ENCODE measurements around the gene PIP4K2A. TPM values are rescaled to one million over a fixed set of nuclear protein-coding genes. Genes with fewer than 3 reads are reported as not detected.
A peak's percentile ranks its signal among the peaks of the same experiment; 100 is the strongest.

PIP4K2A gene
- total RNA-seq, 4 donors from 2014 or later = 6.8 to 34.7 (median 15.4) TPM

GRCh38 chr10:22617516-22617915, 96.9 kb downstream of the PIP4K2A start:
- H3K4me3 ChIP-seq = no peak overlapping the region
- no peaks in the 10 kb centered on the region for H3K27me3 ChIP-seq
- no peaks in the 10 kb centered on the region for H3K36me3 ChIP-seq
- H3K4me1 ChIP-seq = peaks cover 0 to 19% (median 12%) of the 10 kb centered on the region in 4 donors
- no peaks in the 10 kb centered on the region for H3K9me3 ChIP-seq
- peak overlapping the region in 3 of 4 donors; percentile 13 to 74 (median 29) for H3K27ac ChIP-seq
- DNase-seq = no peak
- no peak for TF ChIP-seq POLR2A (IDR thresholded peaks at IDR 0.05)

- no peaks in the 10 kb centered on the region for H3K27me3 ChIP-seq
- no peak overlapping the region for H3K4me3 ChIP-seq
- no peak for DNase-seq
- H3K4me1 ChIP-seq = peaks cover 0 to 19% (median 15%) of the 10 kb centered on the region in 4 donors
- no peak for TF ChIP-seq POLR2A (IDR thresholded peaks at IDR 0.05)
- TF ChIP-seq CTCF (IDR thresholded peaks at IDR 0.05) = no peak
- H3K9me3 ChIP-seq = no peaks in the 10 kb centered on the region
- H3K27ac ChIP-seq = peak overlapping the region in 3 of 4 donors; percentile 13 to 74 (median 29)
- no peaks in the 10 kb centered on the region for H3K36me3 ChIP-seq
These were observed 97.3 kb downstream of the PIP4K2A start for GRCh38 chr10:22617051-22617450.

GRCh38 chr10:22615819-22616499, 98.4 kb downstream of the PIP4K2A start:
- H3K36me3 ChIP-seq = no peaks in the 10 kb centered on the region
- no peak for TF ChIP-seq CTCF (IDR thresholded peaks at IDR 0.05)
- no peak for TF ChIP-seq POLR2A (IDR thresholded peaks at IDR 0.05)
- peak overlapping the region; percentile 59 to 74 (median 66) for H3K27ac ChIP-seq
- no peaks in the 10 kb centered on the region for H3K27me3 ChIP-seq
- DNase-seq = peak; percentile 68 to 86 (median 76)
- H3K4me3 ChIP-seq = peak overlapping the region; percentile 18 to 37 (median 30)
- no peaks in the 10 kb centered on the region for H3K9me3 ChIP-seq
- peaks cover 0 to 19% (median 15%) of the 10 kb centered on the region in 4 donors for H3K4me1 ChIP-seq

- Histone ChIP-seq H3K4me3 (no peak overlapping the region), H3K9me3 (no peaks in the 10 kb centered on the region), H3K27ac (peak overlapping the region; percentile 59 to 74 (median 66)), H3K4me1 (peaks cover 0 to 23% (median 16%) of the 10 kb centered on the region in 4 donors), H3K27me3 (no peaks in the 10 kb centered on the region), H3K36me3 (no peaks in the 10 kb centered on the region)
- TF ChIP-seq CTCF (IDR thresholded peaks at IDR 0.05) (no peak), POLR2A (IDR thresholded peaks at IDR 0.05) (no peak)
- no peak for DNase-seq
These were observed 99.3 kb downstream of the PIP4K2A start for GRCh38 chr10:22615101-22615500.

- Histone ChIP-seq H3K4me1 (peaks cover 0 to 23% (median 17%) of the 10 kb centered on the region in 4 donors), H3K27me3 (no peaks in the 10 kb centered on the region), H3K27ac (peak overlapping the region in 2 of 4 donors; percentile 62 to 74), H3K36me3 (no peaks in the 10 kb centered on the region), H3K9me3 (no peaks in the 10 kb centered on the region), H3K4me3 (no peak overlapping the region)
- TF ChIP-seq POLR2A (IDR thresholded peaks at IDR 0.05) (no peak), CTCF (IDR thresholded peaks at IDR 0.05) (no peak)
- DNase-seq = no peak
These were observed 101.4 kb downstream of the PIP4K2A start for GRCh38 chr10:22613011-22613410.

GRCh38 chr10:22612318-22612717, 102.1 kb downstream of the PIP4K2A start:
- peak overlapping the region; percentile 39 to 74 (median 60) for H3K27ac ChIP-seq
- H3K4me3 ChIP-seq = peak overlapping the region in 1 of 4 donors; percentile 21
- no peak for DNase-seq
- TF ChIP-seq POLR2A (IDR thresholded peaks at IDR 0.05) (no peak), CTCF (IDR thresholded peaks at IDR 0.05) (no peak)
- no peaks in the 10 kb centered on the region for H3K27me3 ChIP-seq
- peaks cover 0 to 24% (median 15%) of the 10 kb centered on the region in 4 donors for H3K4me1 ChIP-seq
- no peaks in the 10 kb centered on the region for H3K9me3 ChIP-seq
- no peaks in the 10 kb centered on the region for H3K36me3 ChIP-seq
